ENCODE data around the gene MTERF2. TPM values are rescaled to one million over a fixed set of nuclear protein-coding genes. Genes with fewer than 3 reads are reported as not detected.

The MTERF2 gene
- total RNA-seq, 1 experiment from 2014 or later = 5.0 TPM

DNA sequence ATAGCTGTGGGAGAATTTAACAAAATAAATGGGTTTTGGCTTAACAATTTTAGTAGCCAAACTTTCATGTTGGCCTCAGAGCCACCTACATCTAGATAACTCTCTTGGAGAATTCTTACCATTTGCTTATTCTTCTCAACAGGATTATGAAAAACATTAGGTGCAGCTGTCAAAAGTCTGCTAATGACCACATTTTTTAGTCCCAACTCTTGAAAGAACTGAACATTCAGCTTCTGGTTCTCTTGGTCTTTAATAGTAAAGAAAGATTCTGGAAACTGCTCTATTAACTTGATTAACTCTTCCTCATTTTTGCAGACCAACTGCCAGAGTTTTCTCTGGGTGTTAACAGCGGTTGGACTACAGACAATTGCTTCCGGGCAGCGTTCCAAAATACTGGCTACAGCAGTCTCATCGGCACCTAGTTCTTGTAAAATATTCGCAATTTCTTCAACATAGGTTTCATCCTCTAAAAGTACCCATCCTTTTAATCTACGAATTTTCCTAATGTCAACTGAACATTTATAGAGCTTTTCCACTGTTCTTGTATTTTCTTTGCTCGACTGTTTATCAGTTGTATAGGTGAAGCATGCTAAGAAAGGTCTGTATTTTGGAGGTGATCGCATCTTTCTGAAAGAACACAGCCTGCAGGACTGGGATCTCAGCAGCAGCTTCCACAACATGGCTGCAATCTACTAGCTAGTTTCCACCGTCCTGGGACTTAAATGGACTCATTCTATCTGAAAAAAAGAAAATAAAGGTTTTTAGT, 8.7 kb downstream of the MTERF2 start:
- no peak overlapping the region for H4K5ac ChIP-seq (ENCODE audit: insufficient read length, low read depth, low read length)
- Mint-ChIP-seq H3K27ac (no peak overlapping the region; a peak in 1 of 7 replicates), H3K4me3 (no peak overlapping the region), H3K36me3 (ENCODE audit: insufficient read depth in 1 of 3, low read depth in 3 of 3) (peaks cover 0 to 2% (median 0%) of the 10 kb centered on the region in 3 experiments; a peak in 1 of 7 replicates), H3K4me1 (no peaks in the 10 kb centered on the region), H3K9me3 (no peaks in the 10 kb centered on the region), H3K27me3 (ENCODE audit: low read depth) (no peaks in the 10 kb centered on the region)
- H2AFZ ChIP-seq (ENCODE audit: low read length) = no peak overlapping the region
- no peak overlapping the region for H2BK5ac ChIP-seq (ENCODE audit: insufficient read length, low read length)
- 0 out of 2 replicates have a peak, but pooled peaks cover 2% of the 10 kb centered on the region for H3K79me2 ChIP-seq (ENCODE audit: insufficient read depth, low read length)
- H3K4ac ChIP-seq (ENCODE audit: low read depth, low read length) = no peak overlapping the region
- no peak overlapping the region for H4K8ac ChIP-seq (replicated peaks; ENCODE audit: insufficient read length, low read depth, low read length)
- H3T11ph ChIP-seq (ENCODE audit: low read length) = no peak overlapping the region
- no peak overlapping the region for H2BK20ac ChIP-seq (ENCODE audit: low read depth, low read length, poor library complexity, severe bottlenecking)
- no peak overlapping the region for H4K91ac ChIP-seq (ENCODE audit: insufficient read length, low read depth, low read length)
- H3K18ac ChIP-seq (ENCODE audit: insufficient read length, low read depth, low read length) = no peak overlapping the region
- H3K23ac ChIP-seq (ENCODE audit: insufficient read length, low read depth, low read length) = no peak overlapping the region
- H3K14ac ChIP-seq (ENCODE audit: insufficient read depth, low read length) = no peak overlapping the region
- no peaks in the 10 kb centered on the region for H3K23me2 ChIP-seq (ENCODE audit: insufficient read length, low read depth, low read length, poor library complexity, severe bottlenecking)
- H3K79me1 ChIP-seq (ENCODE audit: insufficient read depth, low read depth, low read length, poor library complexity, severe bottlenecking) = no peaks in the 10 kb centered on the region
- H3K27me3 ChIP-seq (ENCODE audit: insufficient read depth, low read length) = no peaks in the 10 kb centered on the region
- no peaks in the 10 kb centered on the region for H3K9me3 ChIP-seq (ENCODE audit: control insufficient read depth, low read depth, low read length)
- no peak overlapping the region for H2AK5ac ChIP-seq (ENCODE audit: insufficient read length, low read length)
- no peaks in the 10 kb centered on the region for H3K4me1 ChIP-seq (ENCODE audit: insufficient read depth, low read length)
- no peak overlapping the region for H2BK120ac ChIP-seq (ENCODE audit: low read depth, low read length, poor library complexity, severe bottlenecking)
- H3K4me2 ChIP-seq (ENCODE audit: insufficient read depth, insufficient read length, low read length) = no peak overlapping the region
- no peak overlapping the region for H3K9ac ChIP-seq (ENCODE audit: extremely low read depth, insufficient read length, low read length)
- H3K27ac ChIP-seq (ENCODE audit: insufficient read length, low read depth, low read length) = no peak overlapping the region
- no CpG with 5 or more reads among the region's 9 CpGs for WGBS (ENCODE audit: extremely low coverage, insufficient read length, low lambda C conversion rate)
- H3K56ac ChIP-seq (ENCODE audit: insufficient read length, low read depth, low read length) = no peak overlapping the region
- H4K20me1 ChIP-seq (ENCODE audit: control insufficient read depth, insufficient read depth, insufficient read length) = no peaks in the 10 kb centered on the region
- H2BK15ac ChIP-seq (ENCODE audit: low read depth, low read length) = no peak overlapping the region
- TF ChIP-seq, protein P1, sequence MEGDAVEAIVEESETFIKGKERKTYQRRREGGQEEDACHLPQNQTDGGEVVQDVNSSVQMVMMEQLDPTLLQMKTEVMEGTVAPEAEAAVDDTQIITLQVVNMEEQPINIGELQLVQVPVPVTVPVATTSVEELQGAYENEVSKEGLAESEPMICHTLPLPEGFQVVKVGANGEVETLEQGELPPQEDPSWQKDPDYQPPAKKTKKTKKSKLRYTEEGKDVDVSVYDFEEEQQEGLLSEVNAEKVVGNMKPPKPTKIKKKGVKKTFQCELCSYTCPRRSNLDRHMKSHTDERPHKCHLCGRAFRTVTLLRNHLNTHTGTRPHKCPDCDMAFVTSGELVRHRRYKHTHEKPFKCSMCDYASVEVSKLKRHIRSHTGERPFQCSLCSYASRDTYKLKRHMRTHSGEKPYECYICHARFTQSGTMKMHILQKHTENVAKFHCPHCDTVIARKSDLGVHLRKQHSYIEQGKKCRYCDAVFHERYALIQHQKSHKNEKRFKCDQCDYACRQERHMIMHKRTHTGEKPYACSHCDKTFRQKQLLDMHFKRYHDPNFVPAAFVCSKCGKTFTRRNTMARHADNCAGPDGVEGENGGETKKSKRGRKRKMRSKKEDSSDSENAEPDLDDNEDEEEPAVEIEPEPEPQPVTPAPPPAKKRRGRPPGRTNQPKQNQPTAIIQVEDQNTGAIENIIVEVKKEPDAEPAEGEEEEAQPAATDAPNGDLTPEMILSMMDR (conservative IDR thresholded peaks at IDR 0.05) = no peak
- no peak overlapping the region for H2BK12ac ChIP-seq (ENCODE audit: insufficient read length, low read depth, low read length)
- DNase-seq = no peak

Data from H9 (cell line).